ENCODE data around the gene CHD2.

GRCh38 chr15:92992720-92993119, 92.6 kb downstream of the CHD2 start:
- TF ChIP-seq YY1 (IDR thresholded peaks at IDR 0.05; ENCODE audit: insufficient read depth, insufficient read length) (no peak), ZNF274 (IDR thresholded peaks at IDR 0.05; ENCODE audit: low read depth, low read length) (no peak)

Data from NT2/D1 (cell line).